Retinal pigment epithelial cell (primary cell): ENCODE results near the gene ADAMTS16.

ENCODE experiments used
- DNase-seq: peaks from one replicate; pipeline ENCODE4 v3.0.0-alpha.2; 2010; ENCODE audit warnings: low read depth
- H3K4me3 ChIP-seq: 2 replicates; pipeline ENCODE4 v1.5.1; 2011; ENCODE audit warnings: mild to moderate bottlenecking, low read length, control low read depth, moderate library complexity
- CTCF ChIP-seq: conservative IDR thresholded peaks from 2 replicates; pipeline ENCODE4 v1.5.1; 2011; ENCODE audit warnings: low read depth, low read length, control low read depth, inconsistent platforms

Gene ADAMTS16

GRCh38 chr5:5154733-5155132 lies 14.6 kb downstream of the ADAMTS16 start:
- no peak for TF ChIP-seq CTCF
- H3K4me3 ChIP-seq: no peak overlapping the region
- no peak for DNase-seq

GRCh38 chr5:5155617-5156016 lies 15.5 kb downstream of the ADAMTS16 start:
- no peak overlapping the region for H3K4me3 ChIP-seq
- TF ChIP-seq CTCF: no peak
- DNase-seq: no peak

- no peak for DNase-seq
- no peak for TF ChIP-seq CTCF
- no peak overlapping the region for H3K4me3 ChIP-seq
Observed at GRCh38 chr5:5156471-5157082, 16.4 kb downstream of the ADAMTS16 start.

- TF ChIP-seq CTCF: no peak
- no peak overlapping the region for H3K4me3 ChIP-seq
- no peak for DNase-seq
Observed at GRCh38 chr5:5158472-5158895, 18.4 kb downstream of the ADAMTS16 start.

GRCh38 chr5:5159282-5160103 lies 19.4 kb downstream of the ADAMTS16 start:
- TF ChIP-seq CTCF: no peak
- H3K4me3 ChIP-seq: no peak overlapping the region
- no peak for DNase-seq

- TF ChIP-seq CTCF: no peak
- no peak for DNase-seq
- H3K4me3 ChIP-seq: no peak overlapping the region
Observed at GRCh38 chr5:5164163-5164562, 24.0 kb downstream of the ADAMTS16 start.

GRCh38 chr5:5165541-5166002 lies 25.4 kb downstream of the ADAMTS16 start:
- no peak for TF ChIP-seq CTCF
- no peak overlapping the region for H3K4me3 ChIP-seq
- DNase-seq: no peak
